IPS-11a (cell line): Measurements from ENCODE around the gene TUBB2B.

ENCODE experiments used
- H3K4me3 ChIP-seq: one replicate; pipeline ENCODE4 v1.5.1; 2013; ENCODE audit warnings: low read depth, low read length, control low read depth

The TUBB2B gene

GRCh38 chr6:3235486-3235885 lies 8.0 kb upstream of the TUBB2B start:
- no peak overlapping the region for H3K4me3 ChIP-seq

DNA sequence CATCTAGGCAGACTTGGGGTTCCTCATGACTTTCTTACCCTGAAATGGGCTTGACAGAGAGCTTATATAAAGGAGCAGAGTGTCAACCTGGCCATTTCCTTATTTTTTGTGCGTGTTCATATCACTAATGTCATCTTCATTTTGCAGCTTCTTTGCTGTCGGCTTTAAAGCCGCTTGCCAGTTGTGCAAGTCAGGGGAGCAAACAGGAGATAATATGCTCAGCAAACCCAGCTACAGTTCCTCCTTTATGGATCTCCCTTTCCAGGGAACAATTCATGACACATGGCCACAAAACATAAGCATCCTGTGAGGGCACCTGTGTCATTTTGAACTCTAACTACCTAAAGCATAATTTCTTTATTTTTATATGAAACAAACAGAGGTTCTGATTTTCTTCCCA lies 6.5 kb upstream of the TUBB2B start:
- H3K4me3 ChIP-seq = no peak overlapping the region

DNA sequence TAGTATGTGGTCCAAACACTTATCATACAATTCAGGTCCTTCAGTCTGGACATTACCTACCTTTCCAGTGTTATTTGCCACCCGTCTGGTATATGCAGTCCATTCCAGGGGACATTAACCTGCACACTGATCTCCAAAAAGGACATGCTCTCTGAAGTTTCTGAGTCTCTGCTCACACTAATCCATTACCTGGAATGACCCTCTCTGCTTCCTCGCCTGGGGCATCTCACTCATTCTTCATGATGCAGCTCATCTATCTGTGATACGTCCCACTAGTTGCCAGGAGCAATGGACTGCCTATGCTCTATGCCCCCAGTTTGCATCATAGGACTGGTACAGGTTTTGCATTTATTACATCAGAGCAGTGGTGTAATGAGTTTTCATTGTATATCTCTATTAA lies 5.9 kb upstream of the TUBB2B start:
- H3K4me3 ChIP-seq = no peak overlapping the region

GRCh38 chr6:3232017-3232945 lies 4.8 kb upstream of the TUBB2B start:
- peak overlapping the region; percentile 78 for H3K4me3 ChIP-seq

GRCh38 chr6:3231247-3232016 lies 4.0 kb upstream of the TUBB2B start:
- peak overlapping the region; percentile 78 for H3K4me3 ChIP-seq

GRCh38 chr6:3230900-3231246 lies 3.4 kb upstream of the TUBB2B start:
- H3K4me3 ChIP-seq = peak overlapping the region; percentile 78

DNA sequence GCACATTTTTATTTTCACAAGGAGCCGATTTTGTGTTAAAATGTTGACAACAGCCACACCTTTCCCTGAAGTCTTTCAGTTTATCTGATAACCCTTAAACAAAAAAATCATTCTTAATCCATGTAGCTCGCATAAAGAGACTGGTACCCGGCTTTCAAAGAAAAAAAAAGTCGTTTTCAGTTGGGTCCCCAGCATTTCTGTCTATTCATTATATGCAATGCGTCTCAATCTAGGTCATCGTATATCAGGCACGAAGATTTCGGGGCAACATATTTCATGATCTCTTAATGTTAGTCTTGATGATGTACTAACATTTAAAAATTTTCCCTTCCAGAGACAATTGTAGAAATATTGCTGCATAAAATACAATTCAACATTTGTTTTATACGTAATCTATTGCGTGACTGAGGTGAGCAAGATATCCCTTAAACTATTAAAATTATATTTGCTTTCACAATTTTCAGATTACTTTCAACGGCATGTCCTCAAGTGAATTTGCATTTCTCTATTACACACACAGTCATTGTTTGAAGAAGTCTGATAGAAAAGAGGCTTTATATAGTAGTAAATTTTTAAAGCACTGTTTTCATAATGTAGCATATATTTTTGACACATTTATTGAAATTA lies 2.9 kb upstream of the TUBB2B start:
- H3K4me3 ChIP-seq = peak overlapping the region; percentile 78

- H3K4me3 ChIP-seq = peak overlapping the region; percentile 40
These were observed 2.2 kb upstream of the TUBB2B start for GRCh38 chr6:3229566-3230178.

- H3K4me3 ChIP-seq = peak overlapping the region; percentile 40
These were observed 1.5 kb upstream of the TUBB2B start for GRCh38 chr6:3228771-3229565.

- peak overlapping the region; percentile 90 for H3K4me3 ChIP-seq
These were observed 706 bp upstream of the TUBB2B start for GRCh38 chr6:3228046-3228671.

DNA sequence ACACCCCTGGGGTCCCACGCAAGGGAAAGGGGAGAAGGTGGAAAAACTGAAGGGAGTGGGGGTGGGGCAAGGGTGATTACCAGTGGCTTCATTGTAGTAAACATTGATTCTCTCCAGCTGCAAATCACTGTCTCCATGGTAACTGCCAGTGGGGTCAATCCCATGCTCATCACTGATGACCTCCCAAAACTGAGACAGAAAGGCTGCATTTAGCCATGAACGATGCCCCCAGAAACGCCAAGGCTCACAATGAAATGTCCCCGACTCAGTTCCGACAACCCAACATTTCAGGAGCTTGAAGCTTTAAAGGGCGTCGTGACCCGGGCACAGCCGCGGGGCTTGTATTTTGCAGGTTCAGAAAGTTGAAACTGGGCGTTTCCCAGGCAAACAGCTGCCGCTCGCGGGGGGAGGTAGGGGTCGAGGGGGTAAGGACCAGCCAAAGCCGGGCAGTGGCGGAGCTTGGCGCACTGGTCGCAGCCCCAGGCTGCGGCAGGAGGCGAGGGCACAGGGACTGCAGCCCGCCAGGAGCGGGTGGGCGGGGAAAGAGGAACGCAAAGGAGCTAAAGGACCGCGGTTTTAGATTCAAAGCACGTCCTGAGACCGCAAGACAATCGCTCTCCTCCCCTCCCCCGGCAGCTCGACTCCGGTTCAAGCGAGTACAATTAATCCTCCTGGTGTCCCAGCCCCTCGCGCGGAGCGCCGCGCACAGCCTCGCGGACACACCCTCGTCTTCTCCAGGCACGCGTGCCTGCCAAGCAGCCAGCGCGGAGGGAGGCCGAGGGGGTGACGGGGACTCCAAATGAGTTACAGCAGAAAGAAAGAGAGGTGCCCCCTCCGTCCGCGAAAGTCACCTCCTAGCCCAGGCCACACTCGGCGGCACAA lies 731 bp downstream of the TUBB2B start:
- H3K4me3 ChIP-seq = peak overlapping the region; percentile 90

DNA sequence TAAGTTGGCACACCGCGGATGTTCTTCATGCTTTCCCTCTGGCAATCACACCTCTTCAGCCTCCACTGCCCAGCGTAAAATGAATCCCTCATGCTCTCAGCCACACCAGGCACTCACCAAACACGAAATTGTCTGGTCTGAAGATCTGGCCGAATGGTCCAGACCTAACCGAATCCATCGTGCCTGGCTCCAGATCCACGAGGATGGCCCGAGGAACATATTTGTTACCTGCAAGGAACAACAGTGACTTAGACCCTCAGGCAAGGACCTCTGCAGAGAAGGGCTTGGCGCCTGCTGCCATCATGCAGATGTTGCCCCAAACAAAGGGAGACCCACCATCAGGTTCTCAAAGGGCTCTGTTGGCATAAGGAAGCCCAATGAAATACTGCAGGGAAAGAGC lies 1.4 kb downstream of the TUBB2B start:
- H3K4me3 ChIP-seq = peak overlapping the region; percentile 90

DNA sequence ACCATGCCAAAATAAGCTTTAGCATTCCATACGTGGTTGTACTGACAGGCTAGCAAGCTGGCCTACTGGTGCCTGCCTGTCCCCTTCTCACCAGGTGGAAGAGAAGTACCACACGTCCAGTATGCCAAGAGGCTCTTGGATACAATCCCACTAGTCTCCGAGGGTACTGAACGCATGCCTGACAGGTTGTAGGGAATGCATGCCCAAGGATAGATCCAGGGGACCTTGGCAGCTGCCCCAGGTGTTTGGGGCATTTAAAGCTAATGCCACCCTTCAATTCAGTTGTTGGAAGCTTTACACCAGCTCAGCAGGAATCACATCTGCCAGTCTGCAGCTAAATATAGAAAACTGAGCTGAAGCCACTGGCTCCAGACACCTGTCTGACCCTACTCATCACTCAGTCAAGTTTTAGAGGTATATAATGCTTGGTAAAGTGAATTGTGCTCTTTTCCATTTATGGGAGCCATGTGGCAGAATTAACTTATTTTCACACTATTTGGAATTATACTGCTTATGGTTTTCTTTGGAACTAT lies 4.9 kb downstream of the TUBB2B start:
- H3K4me3 ChIP-seq = no peak overlapping the region

- no peak overlapping the region for H3K4me3 ChIP-seq
These were observed 5.9 kb downstream of the TUBB2B start for GRCh38 chr6:3221578-3221977.

DNA sequence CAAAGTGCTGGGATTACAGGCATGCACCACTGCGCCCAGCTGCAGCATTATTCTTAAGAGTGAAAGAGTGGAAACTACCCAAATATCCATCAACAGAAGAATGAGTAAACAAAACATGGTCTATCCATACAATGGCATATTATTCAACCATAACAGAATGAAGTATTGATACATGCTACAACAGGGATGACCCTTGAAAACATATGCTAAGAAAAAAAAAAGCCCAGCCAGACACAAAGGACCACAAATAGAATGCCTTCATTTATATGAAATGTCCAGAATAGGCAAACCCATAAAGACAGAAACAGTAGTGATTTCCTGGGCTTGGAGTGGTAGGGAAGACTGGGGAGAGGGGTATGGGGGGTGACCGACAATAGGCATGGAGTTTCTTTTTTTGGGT lies 7.1 kb downstream of the TUBB2B start:
- H3K4me3 ChIP-seq = no peak overlapping the region

DNA sequence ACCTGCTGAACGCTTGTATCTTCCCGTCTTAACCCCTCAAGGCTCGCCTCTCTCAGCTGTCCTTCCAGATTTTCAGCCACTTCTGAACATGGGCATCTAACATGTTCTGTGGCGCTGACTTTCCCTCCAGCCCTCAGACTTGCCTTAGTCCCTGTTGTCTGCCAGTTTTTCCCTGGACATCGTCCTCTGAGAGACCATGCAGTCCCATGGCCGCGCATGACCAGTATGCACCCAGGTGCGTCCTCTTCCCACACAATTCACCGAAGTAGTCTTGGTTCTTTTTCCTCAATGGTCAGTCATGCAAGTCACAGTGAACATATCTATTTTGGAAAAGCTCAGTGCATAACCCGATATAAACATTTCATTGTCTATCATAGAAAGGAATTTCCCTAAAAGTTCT lies 9.2 kb downstream of the TUBB2B start:
- no peak overlapping the region for H3K4me3 ChIP-seq

GRCh38 chr6:3217286-3217685 lies 10.2 kb downstream of the TUBB2B start:
- H3K4me3 ChIP-seq = no peak overlapping the region

DNA sequence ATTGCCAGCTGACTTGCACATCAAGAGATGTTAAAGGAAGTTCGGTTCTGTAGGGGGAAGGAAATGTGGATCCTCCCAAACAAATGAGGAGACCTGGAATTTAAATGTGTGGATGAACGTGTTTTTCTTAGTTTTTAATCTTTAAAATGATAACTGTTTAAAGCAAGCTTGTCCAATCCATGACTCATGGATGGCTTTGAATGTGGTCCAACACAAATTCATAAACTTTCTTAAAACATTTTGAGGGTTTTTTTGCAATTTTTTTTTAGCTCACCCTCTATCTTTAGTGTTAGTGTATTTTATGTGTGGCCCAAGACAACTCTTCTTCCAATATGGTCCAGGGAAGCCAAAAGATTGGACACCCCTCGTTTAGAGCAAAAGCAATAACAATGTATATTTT lies 12.6 kb downstream of the TUBB2B start:
- H3K4me3 ChIP-seq = no peak overlapping the region

- no peak overlapping the region for H3K4me3 ChIP-seq
These were observed 14.1 kb downstream of the TUBB2B start for GRCh38 chr6:3213334-3213695.
